Measurements from ENCODE around the gene S100P.
"Not testable (repeated sequence)": the region's sequence is repeated elsewhere in the genome, so short reads cannot be mapped to it uniquely, and the experiment has no call there.

S100P gene

DNA sequence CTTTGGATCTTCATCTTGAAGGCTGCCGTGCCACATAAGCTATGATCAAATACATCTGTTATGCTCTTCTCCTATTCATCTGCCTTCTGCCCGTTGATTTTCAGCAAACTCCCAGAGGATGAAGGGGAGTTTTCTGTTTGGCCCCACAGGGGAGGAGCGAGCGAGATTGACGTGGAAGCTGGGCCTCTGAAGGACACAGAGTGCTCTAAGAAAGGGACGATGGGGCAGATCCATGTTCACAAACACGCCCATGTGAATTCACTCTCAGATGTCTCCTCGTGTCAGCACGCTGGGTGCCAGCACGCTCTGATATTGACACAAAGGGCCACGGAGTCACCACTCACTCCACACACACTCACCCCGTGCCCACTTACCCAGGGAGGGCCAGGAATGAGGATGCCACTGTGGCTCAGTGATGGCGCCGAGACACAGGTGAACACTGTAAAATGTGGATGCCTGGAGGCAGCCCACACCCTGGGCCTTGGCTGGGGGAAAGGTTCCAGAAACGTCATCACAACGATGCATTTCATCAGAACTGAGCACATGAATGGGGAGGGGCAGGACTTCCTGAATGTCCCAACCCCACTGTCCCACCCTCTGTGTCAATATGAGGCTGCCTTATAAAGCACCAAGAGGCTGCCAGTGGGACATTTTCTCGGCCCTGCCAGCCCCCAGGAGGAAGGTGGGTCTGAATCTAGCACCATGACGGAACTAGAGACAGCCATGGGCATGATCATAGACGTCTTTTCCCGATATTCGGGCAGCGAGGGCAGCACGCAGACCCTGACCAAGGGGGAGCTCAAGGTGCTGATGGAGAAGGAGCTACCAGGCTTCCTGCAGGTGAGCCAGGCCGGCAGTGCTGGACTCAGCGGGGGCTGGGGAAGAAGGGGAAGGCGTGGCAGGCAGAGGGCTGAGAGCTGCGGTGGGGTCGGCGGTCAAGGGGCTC is at the start of gene S100P:
TSS of gene S100P (plus strand) at position 648 of the 946 bp plus-strand sequence. CDS start at position 703, 55 bp downstream.
- DNase-seq (ENCODE audit: insufficient read length, low spot score) (no peak), FAIRE-seq (no peak)
- TF ChIP-seq, protein P1, sequence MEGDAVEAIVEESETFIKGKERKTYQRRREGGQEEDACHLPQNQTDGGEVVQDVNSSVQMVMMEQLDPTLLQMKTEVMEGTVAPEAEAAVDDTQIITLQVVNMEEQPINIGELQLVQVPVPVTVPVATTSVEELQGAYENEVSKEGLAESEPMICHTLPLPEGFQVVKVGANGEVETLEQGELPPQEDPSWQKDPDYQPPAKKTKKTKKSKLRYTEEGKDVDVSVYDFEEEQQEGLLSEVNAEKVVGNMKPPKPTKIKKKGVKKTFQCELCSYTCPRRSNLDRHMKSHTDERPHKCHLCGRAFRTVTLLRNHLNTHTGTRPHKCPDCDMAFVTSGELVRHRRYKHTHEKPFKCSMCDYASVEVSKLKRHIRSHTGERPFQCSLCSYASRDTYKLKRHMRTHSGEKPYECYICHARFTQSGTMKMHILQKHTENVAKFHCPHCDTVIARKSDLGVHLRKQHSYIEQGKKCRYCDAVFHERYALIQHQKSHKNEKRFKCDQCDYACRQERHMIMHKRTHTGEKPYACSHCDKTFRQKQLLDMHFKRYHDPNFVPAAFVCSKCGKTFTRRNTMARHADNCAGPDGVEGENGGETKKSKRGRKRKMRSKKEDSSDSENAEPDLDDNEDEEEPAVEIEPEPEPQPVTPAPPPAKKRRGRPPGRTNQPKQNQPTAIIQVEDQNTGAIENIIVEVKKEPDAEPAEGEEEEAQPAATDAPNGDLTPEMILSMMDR (IDR thresholded peaks at IDR 0.05; ENCODE audit: insufficient read depth, missing control alignments): no peak

DNA sequence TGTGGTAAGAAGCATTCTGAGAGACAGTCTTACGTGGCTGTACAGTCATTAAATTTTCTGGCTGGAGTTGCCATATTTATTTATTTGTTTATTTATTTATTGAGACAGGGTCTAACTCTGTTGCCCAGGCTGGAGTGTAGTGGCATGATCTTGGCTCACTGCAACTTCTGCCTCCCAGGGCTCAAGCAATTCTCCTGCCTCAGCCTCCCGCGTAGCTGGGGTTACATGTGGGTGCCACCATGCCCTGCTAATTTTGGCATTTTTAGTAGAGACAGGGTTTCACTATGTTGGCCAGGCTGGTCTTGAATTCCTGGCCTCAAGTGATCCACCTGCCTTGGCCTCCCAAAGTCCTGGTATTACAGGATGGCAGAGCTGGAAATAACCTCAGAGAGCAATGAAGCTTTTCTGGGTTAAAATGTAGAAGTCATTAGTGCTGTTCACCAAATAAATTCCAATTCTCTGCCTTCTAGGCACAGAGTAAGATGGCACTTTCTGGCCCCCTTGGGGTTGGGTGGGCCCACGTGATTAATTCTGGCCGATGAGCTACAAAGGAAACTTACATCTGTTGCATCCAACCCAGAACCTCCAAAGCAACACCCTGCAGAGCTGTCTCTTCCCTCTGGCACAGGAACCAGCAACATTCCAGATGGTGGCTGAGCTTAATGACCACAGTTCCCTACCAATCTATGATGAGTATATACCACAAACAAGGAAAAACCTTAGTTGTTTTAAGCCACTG is 48.7 kb upstream of the S100P start:
- no peak for DNase-seq (ENCODE audit: insufficient read length, low spot score)
- TF ChIP-seq, protein P1 (IDR thresholded peaks at IDR 0.05; ENCODE audit: insufficient read depth, missing control alignments): no peak
- FAIRE-seq: no peak

DNA sequence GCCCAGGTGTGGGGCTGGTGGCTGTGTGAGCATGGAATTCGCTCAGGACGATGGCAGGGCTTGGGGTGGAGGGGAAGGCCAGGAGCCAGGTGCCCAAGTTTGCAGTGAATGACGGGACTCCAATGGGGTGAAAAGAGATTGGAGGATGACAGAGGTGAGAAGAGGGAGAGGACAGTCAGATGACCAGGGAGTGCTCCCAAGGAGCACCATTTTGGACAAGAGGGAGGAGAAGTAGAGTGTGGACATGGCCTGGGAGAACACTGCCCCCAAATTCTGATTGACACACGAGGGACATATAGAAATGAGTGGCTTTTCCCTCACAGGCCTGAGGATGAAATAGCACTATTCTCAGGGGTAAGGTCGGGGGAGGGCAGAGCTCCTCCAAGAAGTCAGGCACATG is 46.5 kb upstream of the S100P start:
- FAIRE-seq (no peak), DNase-seq (ENCODE audit: insufficient read length, low spot score) (no peak)
- TF ChIP-seq, protein P1 (IDR thresholded peaks at IDR 0.05; ENCODE audit: insufficient read depth, missing control alignments): no peak

DNA sequence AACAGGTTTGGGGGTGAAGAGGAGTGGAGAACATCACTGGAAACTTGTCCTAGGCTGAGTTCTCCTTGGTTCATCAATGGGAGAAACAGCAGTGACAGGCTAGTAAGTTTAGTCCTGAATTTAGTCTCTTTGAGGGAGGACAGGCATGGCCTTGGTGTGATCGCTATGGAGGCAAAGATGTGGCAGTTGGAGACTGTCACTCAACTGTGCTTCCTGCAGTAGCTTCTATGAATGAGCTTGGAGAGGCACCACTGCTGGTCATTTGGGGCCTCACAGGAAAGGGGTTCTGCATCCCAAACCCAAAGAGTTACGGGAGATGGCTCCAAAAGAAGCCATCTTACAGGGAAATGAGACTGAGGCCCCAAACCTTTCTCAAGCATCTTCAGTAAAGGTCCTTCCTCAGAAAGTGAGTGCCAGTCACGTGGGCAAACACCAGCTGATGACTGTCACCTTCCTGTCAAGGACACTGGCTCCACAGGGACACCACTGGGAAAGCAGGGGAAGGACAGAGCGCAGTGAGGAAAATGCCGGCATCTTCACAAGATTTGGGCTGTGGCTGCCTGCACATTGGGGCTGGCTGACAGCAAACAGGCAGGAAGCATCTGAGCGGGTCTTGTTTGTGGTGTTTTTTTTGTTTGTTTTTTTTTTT is 46.0 kb upstream of the S100P start:
- DNase-seq (ENCODE audit: insufficient read length, low spot score) (no peak), FAIRE-seq (no peak)
- TF ChIP-seq, protein P1 (IDR thresholded peaks at IDR 0.05; ENCODE audit: insufficient read depth, missing control alignments): no peak

DNA sequence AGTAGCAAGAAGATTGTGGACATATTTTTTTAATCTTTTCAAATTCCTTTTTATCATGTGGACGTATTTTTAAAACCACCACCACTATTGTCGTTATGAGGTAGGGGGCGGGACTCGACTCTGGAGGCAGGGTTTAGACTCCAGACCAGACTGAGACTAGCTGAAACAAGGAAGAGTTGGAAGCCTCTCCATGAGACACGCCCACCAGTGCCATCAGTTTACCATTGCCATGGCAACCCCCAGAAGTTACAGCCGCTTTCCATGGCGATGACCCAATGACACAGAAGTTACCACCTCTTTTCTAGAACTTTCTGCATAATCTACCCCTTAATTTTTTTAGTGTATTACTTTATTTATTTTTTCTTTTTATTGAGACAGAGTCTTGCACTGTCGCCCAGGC is 44.5 kb upstream of the S100P start:
- DNase-seq (ENCODE audit: insufficient read length, low spot score) (no peak), FAIRE-seq (no peak)
- TF ChIP-seq, protein P1 (IDR thresholded peaks at IDR 0.05; ENCODE audit: insufficient read depth, missing control alignments): no peak

DNA sequence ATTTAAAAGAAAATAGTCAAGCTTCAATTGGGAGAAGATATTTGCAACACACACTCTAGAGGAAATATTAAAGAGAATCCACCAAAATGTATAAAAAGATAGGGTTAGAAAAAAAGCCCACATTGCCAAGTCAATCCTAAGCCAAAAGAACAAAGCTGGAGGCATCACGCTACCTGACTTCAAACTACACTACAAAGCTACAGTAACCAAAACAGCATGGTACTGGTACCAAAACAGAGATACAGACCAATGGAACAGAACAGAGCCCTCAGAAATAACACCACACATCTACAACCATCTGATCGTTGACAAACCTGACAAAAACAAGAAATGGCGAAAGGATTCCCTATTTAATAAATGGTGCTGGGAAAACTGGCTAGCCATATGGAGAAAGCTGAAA is 39.5 kb upstream of the S100P start:
- DNase-seq (ENCODE audit: insufficient read length, low spot score); FAIRE-seq: not testable (repeated sequence)

DNA sequence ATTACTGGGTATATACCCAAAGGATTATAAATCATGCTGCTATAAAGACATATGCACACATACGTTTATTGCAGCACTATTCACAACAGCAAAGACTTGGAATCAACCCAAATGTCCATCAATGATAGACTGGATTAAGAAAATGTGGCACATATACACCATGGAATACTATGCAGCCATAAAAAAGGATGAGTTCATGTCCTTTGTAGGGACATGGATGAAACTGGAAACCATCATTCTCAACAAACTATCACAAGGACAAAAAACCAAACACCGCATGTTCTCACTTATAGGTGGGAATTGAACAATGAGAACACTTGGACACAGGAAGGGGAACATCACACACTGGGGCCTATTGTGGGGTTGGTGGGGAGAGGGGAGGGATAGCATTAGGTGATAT is 38.4 kb upstream of the S100P start:
- not testable (repeated sequence) for FAIRE-seq; DNase-seq (ENCODE audit: insufficient read length, low spot score)

All from D721Med (cell line).